ENCODE results near the gene ZBTB40.

The ZBTB40 gene

GRCh38 chr1:22531251-22531650 lies 79.6 kb downstream of the ZBTB40 start:
- ATAC-seq (ENCODE audit: insufficient read depth, low read depth): no peak
- Histone ChIP-seq H3K36me3 (ENCODE audit: insufficient read depth, low read length) (peaks cover 21% of the 10 kb centered on the region), H3K9ac (ENCODE audit: low read depth, low read length) (no peak overlapping the region), H2AFZ (ENCODE audit: low read depth, low read length) (no peak overlapping the region), H3K79me2 (ENCODE audit: insufficient read depth, low read length) (no peaks in the 10 kb centered on the region), H3K27me3 (ENCODE audit: insufficient read depth, low read length, poor library complexity) (no peaks in the 10 kb centered on the region), H3K4me1 (ENCODE audit: insufficient read depth, low read length) (no peaks in the 10 kb centered on the region), H3K4me3 (ENCODE audit: low read depth in 1 of 2, low read length in 2 of 2) (no peak overlapping the region), H3K9me3 (ENCODE audit: insufficient read depth, low read length, severe bottlenecking) (no peaks in the 10 kb centered on the region), H3K4me2 (ENCODE audit: insufficient read depth, low read length) (no peak overlapping the region), H3K27ac (ENCODE audit: low read length) (no peak overlapping the region), H4K20me1 (ENCODE audit: insufficient read depth, low read length) (no peaks in the 10 kb centered on the region)
- DNase-seq: no peak
- no peak for TF ChIP-seq EZH2 (IDR thresholded peaks at IDR 0.05; ENCODE audit: borderline replicate concordance, low read depth, low read length, severe bottlenecking)
- TF ChIP-seq CTCF (IDR thresholded peaks at IDR 0.05; ENCODE audit: borderline replicate concordance, extremely low read depth, low read length, poor library complexity, severe bottlenecking): no peak

- Histone ChIP-seq H3K27ac (ENCODE audit: low read length) (no peak overlapping the region), H4K20me1 (ENCODE audit: insufficient read depth, low read length) (no peaks in the 10 kb centered on the region; the same call in 1 of the 2 replicates), H3K9ac (ENCODE audit: low read depth, low read length) (no peak overlapping the region), H3K4me2 (ENCODE audit: insufficient read depth, low read length) (no peak overlapping the region), H3K36me3 (ENCODE audit: insufficient read depth, low read length) (peaks cover 3% of the 10 kb centered on the region), H3K79me2 (ENCODE audit: insufficient read depth, low read length) (no peaks in the 10 kb centered on the region), H3K4me3 (ENCODE audit: low read depth in 1 of 2, low read length in 2 of 2) (no peak overlapping the region), H3K27me3 (ENCODE audit: insufficient read depth, low read length, poor library complexity) (no peaks in the 10 kb centered on the region), H3K9me3 (ENCODE audit: insufficient read depth, low read length, severe bottlenecking) (no peaks in the 10 kb centered on the region), H3K4me1 (ENCODE audit: insufficient read depth, low read length) (peaks cover 18% of the 10 kb centered on the region), H2AFZ (ENCODE audit: low read depth, low read length) (no peak overlapping the region)
- DNase-seq (no peak), ATAC-seq (ENCODE audit: insufficient read depth, low read depth) (no peak)
- no peak for TF ChIP-seq EZH2 (IDR thresholded peaks at IDR 0.05; ENCODE audit: borderline replicate concordance, low read depth, low read length, severe bottlenecking)
- TF ChIP-seq CTCF (IDR thresholded peaks at IDR 0.05; ENCODE audit: borderline replicate concordance, extremely low read depth, low read length, poor library complexity, severe bottlenecking): no peak
Measured at GRCh38 chr1:22533244-22533895, 81.7 kb downstream of the ZBTB40 start.

- Histone ChIP-seq H2AFZ (ENCODE audit: low read depth, low read length) (no peak overlapping the region), H3K9ac (ENCODE audit: low read depth, low read length) (no peak overlapping the region), H3K9me3 (ENCODE audit: insufficient read depth, low read length, severe bottlenecking) (no peaks in the 10 kb centered on the region), H4K20me1 (ENCODE audit: insufficient read depth, low read length) (no peaks in the 10 kb centered on the region; the same call in 1 of the 2 replicates), H3K27me3 (ENCODE audit: insufficient read depth, low read length, poor library complexity) (no peaks in the 10 kb centered on the region), H3K36me3 (ENCODE audit: insufficient read depth, low read length) (no peaks in the 10 kb centered on the region; the same call in none of the 2 replicates), H3K4me1 (ENCODE audit: insufficient read depth, low read length) (peaks cover 33% of the 10 kb centered on the region), H3K79me2 (ENCODE audit: insufficient read depth, low read length) (no peaks in the 10 kb centered on the region), H3K27ac (ENCODE audit: low read length) (no peak overlapping the region), H3K4me2 (ENCODE audit: insufficient read depth, low read length) (no peak overlapping the region), H3K4me3 (ENCODE audit: low read depth in 1 of 2, low read length in 2 of 2) (no peak overlapping the region)
- no peak for ATAC-seq (ENCODE audit: insufficient read depth, low read depth)
- TF ChIP-seq EZH2 (IDR thresholded peaks at IDR 0.05; ENCODE audit: borderline replicate concordance, low read depth, low read length, severe bottlenecking): no peak
- TF ChIP-seq CTCF (IDR thresholded peaks at IDR 0.05; ENCODE audit: borderline replicate concordance, extremely low read depth, low read length, poor library complexity, severe bottlenecking): no peak
- DNase-seq: no peak
Measured at GRCh38 chr1:22534951-22535350, 83.3 kb downstream of the ZBTB40 start.

All from DND-41 (cell line).